Measurements from ENCODE around the gene MPZL1. TPM values are rescaled to one million over a fixed set of nuclear protein-coding genes. Genes with fewer than 3 reads are reported as not detected.

Gene MPZL1
- total and polyA plus RNA-seq, 2 of the 13 experiments (the other 11 are each of a cell fraction or from before 2014, with no cell fraction given): 38.0 to 68.7 TPM

DNA sequence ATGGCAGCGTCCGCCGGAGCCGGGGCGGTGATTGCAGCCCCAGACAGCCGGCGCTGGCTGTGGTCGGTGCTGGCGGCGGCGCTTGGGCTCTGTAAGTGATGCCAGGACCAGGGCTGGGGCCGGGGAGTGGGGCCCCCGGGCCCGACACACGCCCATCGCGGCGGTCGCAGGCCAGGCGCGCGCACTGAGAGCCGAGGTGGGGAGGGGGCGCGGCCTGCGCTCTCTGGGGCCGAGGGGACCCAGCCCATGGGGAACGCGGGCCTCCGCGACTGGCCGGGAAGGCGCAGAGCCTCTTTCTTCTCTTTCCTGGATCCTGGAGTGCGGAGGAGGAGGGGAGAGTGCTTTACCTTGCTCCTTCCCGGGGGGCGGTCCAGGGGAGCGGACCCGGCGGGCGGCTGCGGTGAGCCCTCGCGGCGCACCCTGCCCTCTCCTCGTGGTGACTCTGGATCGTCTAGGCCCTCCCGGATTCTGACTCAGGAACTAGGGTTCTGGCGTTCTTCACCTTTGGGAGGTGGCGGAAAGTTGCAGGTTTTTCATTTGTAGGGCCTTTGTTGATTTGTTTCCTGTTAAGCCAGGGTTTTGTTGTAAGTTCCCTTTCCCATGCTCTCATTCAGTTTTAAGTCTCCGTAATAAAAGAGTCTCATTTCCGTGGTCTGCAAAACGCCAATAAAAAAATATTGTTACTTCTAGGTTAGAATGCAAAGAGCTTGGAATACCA lies 529 bp downstream of the MPZL1 start (continued):
- TF ChIP-seq ZFX (CRISPR knock-in tag; IDR thresholded peaks at IDR 0.05; ENCODE audit: low read depth) (peak; percentile 80), ZNF709 (CRISPR knock-in tag; IDR thresholded peaks at IDR 0.05) (peak; percentile 72; the same call in 1 of the 2 replicates), ZFY (CRISPR knock-in tag; IDR thresholded peaks at IDR 0.05) (peak; percentile 68), CREM (IDR thresholded peaks at IDR 0.05) (no peak), CREM (CRISPR knock-in tag; IDR thresholded peaks at IDR 0.05) (no peak), ZNF530 (CRISPR knock-in tag; IDR thresholded peaks at IDR 0.05; ENCODE audit: low read depth) (no peak), ZNF121 (CRISPR knock-in tag; IDR thresholded peaks at IDR 0.05) (no peak), MBNL3 (CRISPR knock-in tag; conservative IDR thresholded peaks at IDR 0.05) (no peak), KDM5A (IDR thresholded peaks at IDR 0.05; ENCODE audit: borderline replicate concordance, low read length) (peak; percentile 33; the same call in 1 of the 2 replicates), THYN1 (CRISPR knock-in tag; IDR thresholded peaks at IDR 0.05; ENCODE audit: borderline replicate concordance, low read depth) (no peak), ZNF382 (CRISPR knock-in tag; IDR thresholded peaks at IDR 0.05; ENCODE audit: borderline replicate concordance) (no peak), ZNF317 (CRISPR knock-in tag; IDR thresholded peaks at IDR 0.05) (no peak), GZF1 (CRISPR knock-in tag; IDR thresholded peaks at IDR 0.05) (no peak), DPF2 (CRISPR knock-in tag; IDR thresholded peaks at IDR 0.05; ENCODE audit: borderline replicate concordance, low read depth) (no peak), ZIK1 (CRISPR knock-in tag; IDR thresholded peaks at IDR 0.05; ENCODE audit: borderline replicate concordance, low read depth) (peak; percentile 35; the same call in 1 of the 2 replicates), ZNF235 (CRISPR knock-in tag; IDR thresholded peaks at IDR 0.05; ENCODE audit: borderline replicate concordance) (no peak), ZNF484 (CRISPR knock-in tag; IDR thresholded peaks at IDR 0.05; ENCODE audit: borderline replicate concordance, low read depth) (no peak), CHCHD3 (CRISPR knock-in tag; IDR thresholded peaks at IDR 0.05) (no peak), ZFP1 (CRISPR knock-in tag; IDR thresholded peaks at IDR 0.05) (no peak), FOXC1 (CRISPR knock-in tag; IDR thresholded peaks at IDR 0.05; ENCODE audit: borderline replicate concordance) (0 out of 2 replicates have a peak, but pooled peaks have one; percentile 33), PCBP1 (IDR thresholded peaks at IDR 0.05; ENCODE audit: borderline replicate concordance, low read depth, low read length) (no peak), ARID4A (CRISPR knock-in tag; IDR thresholded peaks at IDR 0.05; ENCODE audit: borderline replicate concordance) (0 out of 2 replicates have a peak, but pooled peaks have one; percentile 42), ZNF772 (CRISPR knock-in tag; IDR thresholded peaks at IDR 0.05) (no peak), KDM2A (CRISPR knock-in tag; IDR thresholded peaks at IDR 0.05; ENCODE audit: borderline replicate concordance, low read depth) (no peak), MED8 (CRISPR knock-in tag; IDR thresholded peaks at IDR 0.05; ENCODE audit: insufficient replicate concordance) (no peak), NAIF1 (CRISPR knock-in tag; IDR thresholded peaks at IDR 0.05; ENCODE audit: borderline replicate concordance) (peak; percentile 57; the same call in 1 of the 2 replicates)
